ENCODE results near the gene MXI1. TPM values are rescaled to one million over a fixed set of nuclear protein-coding genes. Genes with fewer than 3 reads are reported as not detected.

Gene MXI1
- total and polyA plus RNA-seq, 2 donors (not counting 1 experiment from before 2014, with no cell fraction given), result 12.0 to 32.4 TPM

DNA sequence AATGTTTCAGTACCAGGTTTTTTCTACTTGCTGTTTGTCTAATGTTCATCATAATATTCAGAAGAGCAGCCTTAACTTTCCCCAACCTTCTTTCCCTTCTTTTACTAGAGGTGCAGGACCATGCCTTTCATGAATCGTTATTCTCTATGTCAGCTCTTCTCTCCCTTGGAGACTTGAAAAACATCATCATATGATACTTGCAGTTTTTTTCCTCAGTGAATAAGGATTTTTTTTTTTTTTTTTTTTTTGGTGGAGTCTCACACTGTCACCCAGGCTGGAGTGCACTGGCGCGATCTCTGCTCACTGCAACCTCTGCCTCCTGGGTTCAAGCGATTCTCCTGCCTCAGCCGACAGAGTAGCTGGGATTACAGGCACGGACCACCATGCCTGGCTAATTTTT lies 67.2 kb downstream of the MXI1 start:
- H2AFZ ChIP-seq (ENCODE audit: insufficient read depth, low read depth, low read length, poor library complexity, severe bottlenecking), result no peak overlapping the region
- H3K27ac Mint-ChIP-seq, result no peak overlapping the region
- H3K9me3 Mint-ChIP-seq (ENCODE audit: insufficient read depth), result no peaks in the 10 kb centered on the region
- intact Hi-C loops (cut with micrococcal nuclease), result no loop called here
- POLR2A ChIA-PET, result interaction anchor here (0.7 kb wide), 1 partner anchor 14 kb away, joined by 12 read pairs; no protein-coding TSS in a partner anchor
- no peak for DNase-seq
- H3K4me1 ChIP-seq (ENCODE audit: control insufficient read depth in 2 of 2, insufficient read depth in 2 of 2, low read length in 2 of 2), result peaks cover 11 to 20% of the 10 kb centered on the region in 2 donors
- CTCF ChIA-PET, result interaction anchor here (0.6 to 2.1 kb wide), 4 partner anchors 11 to 390 kb away, joined by 3 to 21 read pairs (median 4); no protein-coding TSS in a partner anchor
- no peaks in the 10 kb centered on the region for H3K79me2 ChIP-seq (ENCODE audit: control insufficient read depth, insufficient read depth, low read length)
- no peak overlapping the region for H3K4me3 Mint-ChIP-seq
- TF ChIP-seq, protein P1, sequence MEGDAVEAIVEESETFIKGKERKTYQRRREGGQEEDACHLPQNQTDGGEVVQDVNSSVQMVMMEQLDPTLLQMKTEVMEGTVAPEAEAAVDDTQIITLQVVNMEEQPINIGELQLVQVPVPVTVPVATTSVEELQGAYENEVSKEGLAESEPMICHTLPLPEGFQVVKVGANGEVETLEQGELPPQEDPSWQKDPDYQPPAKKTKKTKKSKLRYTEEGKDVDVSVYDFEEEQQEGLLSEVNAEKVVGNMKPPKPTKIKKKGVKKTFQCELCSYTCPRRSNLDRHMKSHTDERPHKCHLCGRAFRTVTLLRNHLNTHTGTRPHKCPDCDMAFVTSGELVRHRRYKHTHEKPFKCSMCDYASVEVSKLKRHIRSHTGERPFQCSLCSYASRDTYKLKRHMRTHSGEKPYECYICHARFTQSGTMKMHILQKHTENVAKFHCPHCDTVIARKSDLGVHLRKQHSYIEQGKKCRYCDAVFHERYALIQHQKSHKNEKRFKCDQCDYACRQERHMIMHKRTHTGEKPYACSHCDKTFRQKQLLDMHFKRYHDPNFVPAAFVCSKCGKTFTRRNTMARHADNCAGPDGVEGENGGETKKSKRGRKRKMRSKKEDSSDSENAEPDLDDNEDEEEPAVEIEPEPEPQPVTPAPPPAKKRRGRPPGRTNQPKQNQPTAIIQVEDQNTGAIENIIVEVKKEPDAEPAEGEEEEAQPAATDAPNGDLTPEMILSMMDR (IDR thresholded peaks at IDR 0.05), result no peak
- no peak for TF ChIP-seq EZH2 (IDR thresholded peaks at IDR 0.05; ENCODE audit: borderline replicate concordance, insufficient read depth, low read depth, low read length, poor library complexity, severe bottlenecking)
- no peak overlapping the region for H3K4me2 ChIP-seq (replicated peaks; ENCODE audit: low read depth, low read length, poor library complexity, severe bottlenecking)
- WGBS (ENCODE audit: insufficient coverage), result 100% methylated on average over 3 of the region's 6 CpGs
- no peaks in the 10 kb centered on the region for H3K36me3 ChIP-seq (replicated peaks in 1 of 2; ENCODE audit: control extremely low read depth in 1 of 2, control insufficient read depth in 1 of 2, extremely low read depth in 1 of 2, insufficient read depth in 2 of 2, low read length in 1 of 2)
- no peak overlapping the region for H3K4me3 ChIP-seq (ENCODE audit: control extremely low read depth in 1 of 5, extremely low read depth in 1 of 5, insufficient read depth in 1 of 5, low read depth in 2 of 5, low read length in 4 of 5)
- no peak overlapping the region for H3K27ac ChIP-seq (ENCODE audit: low read length in 2 of 2)
- H3K27me3 Mint-ChIP-seq, result no peaks in the 10 kb centered on the region
- H3K4me1 Mint-ChIP-seq, result peaks cover 27% of the 10 kb centered on the region
- peaks cover 8% of the 10 kb centered on the region for H4K20me1 ChIP-seq (ENCODE audit: control insufficient read depth, insufficient read depth, low read length, poor library complexity, severe bottlenecking)
- no peak overlapping the region for H3K9ac ChIP-seq (ENCODE audit: low read length)
- no peak for ATAC-seq (ENCODE audit: low read depth)
- H3K27me3 ChIP-seq (replicated peaks in 1 of 4; ENCODE audit: control extremely low read depth in 1 of 4, control insufficient read depth in 3 of 4, insufficient read depth in 4 of 4, low read length in 3 of 4), result no peaks in the 10 kb centered on the region
- H3K9me3 ChIP-seq (ENCODE audit: control extremely low read depth in 1 of 3, control insufficient read depth in 2 of 3, insufficient read depth in 1 of 3, low read length in 2 of 3), result no peaks in the 10 kb centered on the region

DNA sequence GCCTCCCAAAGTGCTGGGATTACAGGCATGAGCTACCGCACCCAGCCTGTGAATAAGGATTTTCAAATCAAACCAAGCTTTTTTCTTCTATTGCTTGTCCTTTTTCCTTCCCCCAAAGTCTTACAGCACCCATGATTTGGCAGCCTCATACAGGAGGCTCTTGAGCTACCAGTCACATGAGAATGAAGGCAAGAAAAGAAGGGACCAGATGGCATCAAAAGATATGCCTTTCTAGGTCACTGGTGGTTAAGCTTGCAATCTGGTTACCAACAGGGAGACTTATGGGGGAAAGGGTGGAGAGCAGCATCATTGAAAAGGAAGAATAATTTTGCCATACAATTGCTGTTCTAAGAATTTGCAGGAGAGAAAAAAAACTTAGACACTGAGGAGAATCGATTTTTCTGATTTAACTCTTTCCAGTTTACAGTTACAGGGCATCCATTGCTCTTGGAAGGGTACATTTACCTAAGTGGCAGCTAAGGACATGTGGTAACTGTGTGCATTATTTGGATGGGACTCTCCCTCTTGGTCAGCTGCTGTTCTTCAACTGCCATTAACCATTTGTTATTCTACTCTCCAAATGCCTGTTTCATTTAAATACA lies 67.8 kb downstream of the MXI1 start:
- H3K27me3 ChIP-seq (replicated peaks in 1 of 4; ENCODE audit: control extremely low read depth in 1 of 4, control insufficient read depth in 3 of 4, insufficient read depth in 4 of 4, low read length in 3 of 4), result no peaks in the 10 kb centered on the region
- peaks cover 0 to 3% of the 10 kb centered on the region in 2 experiments for H3K36me3 ChIP-seq (replicated peaks in 1 of 2; ENCODE audit: control extremely low read depth in 1 of 2, control insufficient read depth in 1 of 2, extremely low read depth in 1 of 2, insufficient read depth in 2 of 2, low read length in 1 of 2)
- ATAC-seq (ENCODE audit: low read depth) (no peak), DNase-seq (no peak)
- H3K9ac ChIP-seq (ENCODE audit: low read length), result no peak overlapping the region
- H3K9me3 ChIP-seq (ENCODE audit: control extremely low read depth in 1 of 3, control insufficient read depth in 2 of 3, insufficient read depth in 1 of 3, low read length in 2 of 3), result no peaks in the 10 kb centered on the region
- H3K27ac Mint-ChIP-seq, result no peak overlapping the region
- H3K9me3 Mint-ChIP-seq (ENCODE audit: insufficient read depth), result no peaks in the 10 kb centered on the region
- no peak overlapping the region for H3K4me2 ChIP-seq (replicated peaks; ENCODE audit: low read depth, low read length, poor library complexity, severe bottlenecking)
- POLR2A ChIA-PET, result interaction anchor here (0.7 kb wide), 1 partner anchor 15 kb away, joined by 12 read pairs; no protein-coding TSS in a partner anchor
- WGBS (ENCODE audit: insufficient coverage), result 100% methylated on average over 1 of the region's 2 CpGs
- intact Hi-C loops (cut with micrococcal nuclease), result no loop called here
- no peaks in the 10 kb centered on the region for H3K27me3 Mint-ChIP-seq
- H3K4me3 Mint-ChIP-seq, result no peak overlapping the region
- TF ChIP-seq, protein P1 (IDR thresholded peaks at IDR 0.05), result no peak
- no peak for TF ChIP-seq EZH2 (IDR thresholded peaks at IDR 0.05; ENCODE audit: borderline replicate concordance, insufficient read depth, low read depth, low read length, poor library complexity, severe bottlenecking)
- no peaks in the 10 kb centered on the region for H3K79me2 ChIP-seq (ENCODE audit: control insufficient read depth, insufficient read depth, low read length)
- H4K20me1 ChIP-seq (ENCODE audit: control insufficient read depth, insufficient read depth, low read length, poor library complexity, severe bottlenecking), result peaks cover 8% of the 10 kb centered on the region
- H3K4me1 Mint-ChIP-seq, result peaks cover 26% of the 10 kb centered on the region
- CTCF ChIA-PET, result interaction anchor here (0.7 to 2.1 kb wide), 3 partner anchors 10 to 391 kb away, joined by 3 to 21 read pairs (median 3); no protein-coding TSS in a partner anchor
- no peak overlapping the region for H3K27ac ChIP-seq (ENCODE audit: low read length in 2 of 2)
- no peak overlapping the region for H2AFZ ChIP-seq (ENCODE audit: insufficient read depth, low read depth, low read length, poor library complexity, severe bottlenecking)
- H3K4me1 ChIP-seq (ENCODE audit: control insufficient read depth in 2 of 2, insufficient read depth in 2 of 2, low read length in 2 of 2), result peaks cover 11 to 18% of the 10 kb centered on the region in 2 donors
- H3K4me3 ChIP-seq (ENCODE audit: control extremely low read depth in 1 of 5, extremely low read depth in 1 of 5, insufficient read depth in 1 of 5, low read depth in 2 of 5, low read length in 4 of 5), result no peak overlapping the region
